H9 (cell line): Measurements from ENCODE around the gene APOOL. TPM values are rescaled to one million over a fixed set of nuclear protein-coding genes. Genes with fewer than 3 reads are reported as not detected.

Source experiments
- DNase-seq: peaks from one replicate; pipeline ENCODE4 v3.0.0-alpha.2; 2017
- H2AFZ ChIP-seq: one replicate; pipeline ENCODE4 v1.6.1; 2013; ENCODE audit warnings: mild to moderate bottlenecking, low read length, control low read depth, moderate library complexity
- H2AK5ac ChIP-seq: 2 replicates; pipeline ENCODE4 v1.6.1; 2013; ENCODE audit warnings: low read length, control low read depth, mixed read lengths; ENCODE audit not compliant: insufficient read length
- H2BK120ac ChIP-seq: one replicate; pipeline ENCODE4 v1.6.1; 2013; ENCODE audit warnings: low read depth, mild to moderate bottlenecking, low read length, control low read depth, inconsistent platforms; ENCODE audit not compliant: poor library complexity, severe bottlenecking
- H2BK12ac ChIP-seq: 2 replicates; pipeline ENCODE4 v1.6.1; 2013; ENCODE audit warnings: low read length, control low read depth, mixed read lengths, low read depth; ENCODE audit not compliant: insufficient read length
- H2BK15ac ChIP-seq: 2 replicates; pipeline ENCODE4 v1.6.1; 2013; ENCODE audit warnings: low read depth, low read length, control low read depth
- H2BK20ac ChIP-seq: one replicate; pipeline ENCODE4 v1.6.1; 2013; ENCODE audit warnings: low read depth, mild to moderate bottlenecking, low read length, control low read depth, inconsistent platforms; ENCODE audit not compliant: poor library complexity, severe bottlenecking
- H2BK5ac ChIP-seq: 2 replicates; pipeline ENCODE4 v1.6.1; 2013; ENCODE audit warnings: low read length, control low read depth, mixed read lengths; ENCODE audit not compliant: insufficient read length
- H3K14ac ChIP-seq: 2 replicates; pipeline ENCODE4 v1.6.1; 2013; ENCODE audit warnings: low read length, control low read depth; ENCODE audit not compliant: insufficient read depth
- H3K18ac ChIP-seq: 2 replicates; pipeline ENCODE4 v1.6.1; 2013; ENCODE audit warnings: low read depth, mild to moderate bottlenecking, mixed read lengths, low read length, control low read depth; ENCODE audit not compliant: insufficient read length
- H3K23ac ChIP-seq: 2 replicates; pipeline ENCODE4 v1.6.1; 2013; ENCODE audit warnings: low read length, control low read depth, mixed read lengths, low read depth; ENCODE audit not compliant: insufficient read length
- H3K23me2 ChIP-seq: 2 replicates; pipeline ENCODE4 v1.6.1; 2013; ENCODE audit warnings: low read depth, mild to moderate bottlenecking, mixed read lengths, low read length, control low read depth; ENCODE audit not compliant: insufficient read length, poor library complexity, severe bottlenecking
- H3K27ac ChIP-seq: 2 replicates; pipeline ENCODE4 v1.5.1; 2013; ENCODE audit warnings: low read length, control low read depth, mixed read lengths, low read depth; ENCODE audit not compliant: insufficient read length
- H3K27me3 ChIP-seq: 2 replicates; pipeline ENCODE4 v1.6.1; 2013; ENCODE audit warnings: low read length, control low read depth, inconsistent platforms; ENCODE audit not compliant: insufficient read depth
- H3K4ac ChIP-seq: 2 replicates; pipeline ENCODE4 v1.6.1; 2013; ENCODE audit warnings: low read depth, mild to moderate bottlenecking, control low read depth, inconsistent platforms, low read length, moderate library complexity
- H3K4me1 ChIP-seq: 2 replicates; pipeline ENCODE4 v1.6.1; 2013; ENCODE audit warnings: low read length, control low read depth, inconsistent platforms; ENCODE audit not compliant: insufficient read depth
- H3K4me2 ChIP-seq: 2 replicates; pipeline ENCODE4 v1.6.1; 2013; ENCODE audit warnings: low read length, control low read depth, mixed read lengths; ENCODE audit not compliant: insufficient read length, insufficient read depth
- H3K56ac ChIP-seq: 2 replicates; pipeline ENCODE4 v1.6.1; 2013; ENCODE audit warnings: low read depth, mild to moderate bottlenecking, mixed read lengths, low read length, control low read depth; ENCODE audit not compliant: insufficient read length
- H3K79me1 ChIP-seq: 2 replicates; pipeline ENCODE4 v1.6.1; 2013; ENCODE audit warnings: low read depth, mild to moderate bottlenecking, moderate library complexity, low read length, control low read depth, inconsistent platforms; ENCODE audit not compliant: insufficient read depth, poor library complexity, severe bottlenecking
- H3K79me2 ChIP-seq: 2 replicates; pipeline ENCODE4 v1.6.1; 2013; ENCODE audit warnings: low read length, control low read depth, inconsistent platforms; ENCODE audit not compliant: insufficient read depth
- H3K9ac ChIP-seq: 2 replicates; pipeline ENCODE4 v1.6.1; 2013; ENCODE audit warnings: low read length, control low read depth, mixed read lengths; ENCODE audit not compliant: insufficient read length; ENCODE audit errors: extremely low read depth
- H3K9me3 ChIP-seq: one replicate; pipeline ENCODE4 v1.6.1; 2013; ENCODE audit warnings: low read depth, low read length, inconsistent platforms; ENCODE audit not compliant: control insufficient read depth
- H3T11ph ChIP-seq: one replicate; pipeline ENCODE4 v1.6.1; 2013; ENCODE audit warnings: mild to moderate bottlenecking, low read length, control low read depth, inconsistent platforms
- H4K20me1 ChIP-seq: one replicate; pipeline ENCODE4 v1.6.1; 2013; ENCODE audit not compliant: control insufficient read depth, insufficient read length, insufficient read depth
- H4K5ac ChIP-seq: 2 replicates; pipeline ENCODE4 v1.6.1; 2013; ENCODE audit warnings: low read depth, mild to moderate bottlenecking, mixed read lengths, low read length, control low read depth; ENCODE audit not compliant: insufficient read length
- H4K8ac ChIP-seq: replicated peaks from 2 replicates; pipeline ENCODE4 v1.6.1; 2013; ENCODE audit warnings: low read length, control low read depth, mixed read lengths, low read depth; ENCODE audit not compliant: insufficient read length
- H4K91ac ChIP-seq: 2 replicates; pipeline ENCODE4 v1.6.1; 2013; ENCODE audit warnings: low read depth, mild to moderate bottlenecking, moderate library complexity, mixed read lengths, low read length, control low read depth; ENCODE audit not compliant: insufficient read length
- H3K27ac Mint-ChIP-seq, 3 experiments: 2 replicates in 2 of 3; 3 replicates in 1 of 3; pipeline ENCODE4 v1.8.0; 2020 to 2021; ENCODE audit warnings: mixed read lengths in 3 of 3, mild to moderate bottlenecking in 1 of 3, moderate library complexity in 1 of 3
- H3K27me3 Mint-ChIP-seq: 2 replicates; pipeline ENCODE4 v1.8.0; 2021; ENCODE audit warnings: low read depth, mild to moderate bottlenecking, moderate library complexity, mixed read lengths
- H3K36me3 Mint-ChIP-seq, 3 experiments: 2 replicates in 2 of 3; 3 replicates in 1 of 3; pipeline ENCODE4 v1.8.0; 2020 to 2021; ENCODE audit warnings: low read depth in 3 of 3, mixed read lengths in 3 of 3; ENCODE audit not compliant: insufficient read depth in 1 of 3
- H3K4me1 Mint-ChIP-seq, 2 experiments: 2 replicates each; pipeline ENCODE4 v1.8.0; 2020; ENCODE audit warnings: mixed read lengths in 2 of 2
- H3K4me3 Mint-ChIP-seq, 2 experiments: 2 replicates in 1 of 2; 3 replicates in 1 of 2; pipeline ENCODE4 v1.8.0; 2020 to 2021; ENCODE audit warnings: mild to moderate bottlenecking in 2 of 2, mixed read lengths in 2 of 2, moderate library complexity in 1 of 2
- H3K9me3 Mint-ChIP-seq, 2 experiments: 2 replicates in 1 of 2; 3 replicates in 1 of 2; pipeline ENCODE4 v1.8.0; 2020; ENCODE audit warnings: mild to moderate bottlenecking in 2 of 2, mixed read lengths in 2 of 2, moderate library complexity in 1 of 2
- CTCF ChIP-seq: fragments of 200-600 bp; sonication (generic); conservative IDR thresholded peaks from 3 replicates; pipeline ENCODE4 v1.8.0; 2021; ENCODE audit warnings: antibody characterized with exemption, mild to moderate bottlenecking
- WGBS: extraction: QIAGEN DNeasy Blood & Tissue Kit; methylation state at CpG from one replicate; pipeline ENCODE4 v1.1.7; 2013; ENCODE audit warnings: missing lambda C conversion rate, low lambda C conversion rate, mixed read lengths; ENCODE audit not compliant: insufficient read length; ENCODE audit errors: extremely low coverage; 5-methylcytosine and 5-hydroxymethylcytosine counted together
- total RNA-seq: library from RNA; stranded (reverse); gene quantifications from 2 replicates; pipeline ENCODE4 v1.2.1, GENCODE V29; 2021

Gene APOOL
- total RNA-seq, 1 experiment from 2014 or later = 8.0 TPM

DNA sequence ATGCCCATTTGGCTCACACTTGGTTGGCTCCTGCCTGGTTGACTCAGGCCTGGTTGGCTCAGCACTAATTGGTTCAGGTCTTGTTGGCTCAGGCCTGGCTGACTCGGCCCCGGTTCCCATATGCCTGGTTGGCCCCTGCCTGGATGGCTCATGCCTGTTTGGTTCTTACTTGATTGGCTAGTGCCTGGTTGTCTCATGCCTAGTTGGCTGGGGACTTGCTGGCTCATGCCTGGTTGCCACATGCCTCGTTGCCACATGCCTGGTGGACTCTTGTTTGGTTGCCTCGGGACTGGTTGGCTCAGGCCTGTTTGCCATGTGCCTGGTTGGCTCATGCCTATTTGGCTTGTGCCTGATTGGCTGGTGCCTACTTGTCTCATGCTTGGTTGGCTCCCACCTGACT lies 103.7 kb downstream of the APOOL start:
- no peak overlapping the region for H3K27ac Mint-ChIP-seq
- DNase-seq = no peak
- Histone ChIP-seq H2BK15ac (no peak overlapping the region), H3K4me2 (no peak overlapping the region), H3K4ac (no peak overlapping the region), H4K20me1 (no peaks in the 10 kb centered on the region), H2AFZ (no peak overlapping the region), H4K5ac (no peak overlapping the region), H2AK5ac (no peak overlapping the region), H2BK5ac (no peak overlapping the region), H4K8ac (no peak overlapping the region), H3K14ac (no peak overlapping the region), H3K27me3 (no peaks in the 10 kb centered on the region), H2BK20ac (no peak overlapping the region), H3K23ac (no peak overlapping the region), H2BK12ac (no peak overlapping the region), H3K23me2 (no peaks in the 10 kb centered on the region), H3K4me1 (no peaks in the 10 kb centered on the region), H3K79me2 (no peaks in the 10 kb centered on the region), H3K79me1 (no peaks in the 10 kb centered on the region), H3T11ph (no peak overlapping the region), H3K9me3 (peaks cover 19% of the 10 kb centered on the region), H3K27ac (no peak overlapping the region), H2BK120ac (no peak overlapping the region), H3K56ac (no peak overlapping the region), H3K9ac (no peak overlapping the region), H3K18ac (no peak overlapping the region), H4K91ac (no peak overlapping the region)
- no peaks in the 10 kb centered on the region for H3K4me1 Mint-ChIP-seq
- no peak for TF ChIP-seq CTCF
- no CpG with 5 or more reads among the region's 4 CpGs for WGBS
- peaks cover 2 to 10% (median 7%) of the 10 kb centered on the region in 3 experiments; a peak in 4 of 7 replicates for H3K36me3 Mint-ChIP-seq
- no peaks in the 10 kb centered on the region for H3K27me3 Mint-ChIP-seq
- peaks cover 35 to 42% of the 10 kb centered on the region in 2 experiments for H3K9me3 Mint-ChIP-seq
- H3K4me3 Mint-ChIP-seq = no peak overlapping the region
